H1 (cell line): Measurements from ENCODE around the gene ACVRL1. TPM values are rescaled to one million over a fixed set of nuclear protein-coding genes. Genes with fewer than 3 reads are reported as not detected.

Experiments used
- CTCF ChIA-PET: fragments of 300-600 bp; sonication (Branson Sonifier 250); formaldehyde crosslinking; loops from one replicate; lab custom pipeline; 2021; ENCODE audit not compliant: partially characterized antibody; lab: Charles Lee
- POLR2A ChIA-PET: fragments of 300-600 bp; sonication (Branson Sonifier 250); formaldehyde crosslinking; loops from one replicate; lab custom pipeline; 2021; ENCODE audit warnings: inconsistent platforms; ENCODE audit not compliant: partially characterized antibody; lab: Charles Lee
- DNase-seq, 2 experiments: peaks; one replicate each; pipeline versions ENCODE4 v3.0.0 to v3.0.0-alpha.2; 2010 to 2022; ENCODE audit warnings: low spot score in 2 of 2, low read depth in 1 of 2, mixed read lengths in 1 of 2
- FAIRE-seq: peaks from 2 replicates; lab custom pipeline; 2011; peaks lifted over from hg19 to GRCh38; lab: Jason Lieb, UNC
- H2AFZ ChIP-seq: 2 replicates; pipeline ENCODE4 v1.8.1; 2012; ENCODE audit warnings: low read length, inconsistent platforms
- H2AK5ac ChIP-seq: 2 replicates; pipeline ENCODE4 v1.6.1; 2013; ENCODE audit warnings: low read depth, low read length
- H2BK120ac ChIP-seq: replicated peaks from 2 replicates; pipeline ENCODE3; 2013; ENCODE audit warnings: low read depth, low read length, inconsistent platforms
- H2BK12ac ChIP-seq: 2 replicates; pipeline ENCODE4 v1.6.1; 2013; ENCODE audit warnings: low read depth, low read length
- H2BK15ac ChIP-seq: 2 replicates; pipeline ENCODE4 v1.6.1; 2013; ENCODE audit warnings: low read length
- H2BK20ac ChIP-seq: 2 replicates; pipeline ENCODE4 v1.6.1; 2013; ENCODE audit warnings: low read length
- H2BK5ac ChIP-seq: 2 replicates; pipeline ENCODE4 v1.6.1; 2013; ENCODE audit warnings: low read depth, low read length
- H3K14ac ChIP-seq: 2 replicates; pipeline ENCODE4 v1.6.1; 2013; ENCODE audit warnings: inconsistent platforms; ENCODE audit not compliant: insufficient read length
- H3K18ac ChIP-seq: 2 replicates; pipeline ENCODE4 v1.6.1; 2013; ENCODE audit warnings: low read length; ENCODE audit errors: extremely low read depth
- H3K23ac ChIP-seq: 2 replicates; pipeline ENCODE4 v1.6.1; 2013; ENCODE audit warnings: inconsistent platforms; ENCODE audit not compliant: insufficient read length
- H3K23me2 ChIP-seq: 2 replicates; pipeline ENCODE4 v1.6.1; 2013; ENCODE audit warnings: low read depth, low read length
- H3K27ac ChIP-seq: 2 replicates; pipeline ENCODE4 v1.6.1; 2011; ENCODE audit warnings: low read depth, low read length, inconsistent platforms
- H3K27me3 ChIP-seq, 4 experiments: replicated peaks in 1 of 4; 1 replicate in 1 of 4; 2 replicates in 3 of 4; pipeline versions ENCODE4 v1.6.1 to v1.8.1; 2011 to 2013; ENCODE audit warnings: low read length in 3 of 4, mild to moderate bottlenecking in 3 of 4, inconsistent platforms in 2 of 4, mixed read lengths in 2 of 4, moderate library complexity in 1 of 4; ENCODE audit not compliant: control insufficient read depth in 3 of 4, insufficient read depth in 3 of 4; ENCODE audit errors: extremely low read depth in 1 of 4
- H3K36me3 ChIP-seq, 4 experiments: 2 replicates each; pipeline versions ENCODE4 v1.6.1 to v1.8.1; 2011 to 2013; ENCODE audit warnings: mild to moderate bottlenecking in 4 of 4, low read length in 3 of 4, moderate library complexity in 2 of 4, control low read depth in 1 of 4, inconsistent platforms in 1 of 4; ENCODE audit not compliant: insufficient read depth in 4 of 4, control insufficient read depth in 2 of 4
- H3K4ac ChIP-seq: replicated peaks from 2 replicates; pipeline ENCODE3; 2013; ENCODE audit warnings: low read length, low read depth, mixed read lengths, inconsistent platforms; ENCODE audit not compliant: insufficient read length
- H3K4me1 ChIP-seq, 4 experiments: replicated peaks in 1 of 4; 1 replicate in 1 of 4; 2 replicates in 3 of 4; pipeline versions ENCODE4 v1.6.1 to v1.8.1; 2011 to 2013; ENCODE audit warnings: low read length in 3 of 4, inconsistent platforms in 2 of 4, mixed read lengths in 1 of 4; ENCODE audit not compliant: insufficient read depth in 4 of 4, control insufficient read depth in 3 of 4
- H3K4me2 ChIP-seq, 2 experiments: 2 replicates each; pipeline versions ENCODE4 v1.6.1 to v1.8.1; 2011 to 2013; ENCODE audit warnings: low read depth in 2 of 2, low read length in 2 of 2, control low read depth in 1 of 2, inconsistent platforms in 1 of 2, mild to moderate bottlenecking in 1 of 2; ENCODE audit not compliant: insufficient read depth in 1 of 2
- H3K4me3 ChIP-seq, 4 experiments: fragments of 200-600, 300-600 bp in 1 of 4; sonication (generic), shearing (Covaris generic), sonication (Bioruptor Twin) in 1 of 4; 2 replicates each; pipeline versions ENCODE4 v1.5.1 to v1.8.1; 2011 to 2016; ENCODE audit warnings: low read length in 4 of 4, low read depth in 3 of 4, control low read depth in 2 of 4, inconsistent platforms in 2 of 4, mild to moderate bottlenecking in 2 of 4, mixed read lengths in 1 of 4, moderate library complexity in 1 of 4; ENCODE audit not compliant: insufficient read depth in 2 of 4; ENCODE audit errors: extremely low read depth in 1 of 4
- H3K56ac ChIP-seq: replicated peaks from 2 replicates; pipeline ENCODE3; 2013; ENCODE audit warnings: low read depth, mild to moderate bottlenecking, mixed read lengths, low read length, inconsistent platforms; ENCODE audit not compliant: insufficient read length
- H3K79me1 ChIP-seq: 2 replicates; pipeline ENCODE4 v1.6.1; 2013; ENCODE audit warnings: low read depth, low read length, control low read depth
- H3K79me2 ChIP-seq, 2 experiments: 2 replicates each; pipeline versions ENCODE4 v1.6.1 to v1.8.1; 2012 to 2013; ENCODE audit warnings: low read length in 2 of 2, mild to moderate bottlenecking in 2 of 2, inconsistent platforms in 1 of 2; ENCODE audit not compliant: insufficient read depth in 2 of 2, control insufficient read depth in 1 of 2
- H3K9ac ChIP-seq, 4 experiments: replicated peaks in 1 of 4; 1 replicate in 1 of 4; 2 replicates in 3 of 4; pipeline versions ENCODE4 v1.6.1 to v1.8.1; 2011 to 2013; ENCODE audit warnings: low read depth in 3 of 4, low read length in 3 of 4, control low read depth in 2 of 4, mild to moderate bottlenecking in 2 of 4, moderate library complexity in 2 of 4, inconsistent platforms in 1 of 4; ENCODE audit errors: extremely low read depth in 1 of 4
- H3K9me3 ChIP-seq, 2 experiments: 2 replicates each; pipeline versions ENCODE4 v1.6.1 to v1.8.1; 2012 to 2013; ENCODE audit warnings: mild to moderate bottlenecking in 2 of 2, moderate library complexity in 2 of 2, control low read depth in 1 of 2, inconsistent platforms in 1 of 2, low read depth in 1 of 2, low read length in 1 of 2, mixed read lengths in 1 of 2; ENCODE audit not compliant: insufficient read depth in 2 of 2
- H4K20me1 ChIP-seq, 2 experiments: replicated peaks in 1 of 2; 2 replicates each; pipeline versions ENCODE3 to v1.8.1; 2011 to 2013; ENCODE audit warnings: inconsistent platforms in 2 of 2, low read length in 2 of 2, mild to moderate bottlenecking in 1 of 2; ENCODE audit not compliant: insufficient read depth in 2 of 2, control insufficient read depth in 1 of 2
- H4K5ac ChIP-seq: 2 replicates; pipeline ENCODE4 v1.6.1; 2013; ENCODE audit warnings: low read length, low read depth, mixed read lengths, inconsistent platforms; ENCODE audit not compliant: insufficient read length
- H4K8ac ChIP-seq: 2 replicates; pipeline ENCODE4 v1.8.0; 2013; ENCODE audit warnings: mild to moderate bottlenecking, moderate library complexity, low read length, inconsistent platforms; ENCODE audit not compliant: insufficient read depth; ENCODE audit errors: extremely low read depth
- H4K91ac ChIP-seq: replicated peaks from 2 replicates; pipeline ENCODE3; 2013; ENCODE audit warnings: low read length, mixed read lengths, inconsistent platforms; ENCODE audit not compliant: insufficient read length
- ATF2 ChIP-seq: IDR thresholded peaks from 2 replicates; pipeline ENCODE4 v1.6.1; 2012; ENCODE audit warnings: low read length, inconsistent platforms
- BACH1 ChIP-seq: IDR thresholded peaks from 2 replicates; pipeline ENCODE4 v1.6.1; 2012; ENCODE audit warnings: low read length, improper control_type of control experiment
- CREB1 ChIP-seq: IDR thresholded peaks from 2 replicates; pipeline ENCODE4 v1.6.1; 2012; ENCODE audit warnings: inconsistent platforms
- KDM5A ChIP-seq: fragments of 200-600 bp; IDR thresholded peaks from 2 replicates; pipeline ENCODE4 v1.7.1; 2012; ENCODE audit warnings: mild to moderate bottlenecking, low read length, inconsistent platforms, mixed read lengths
- MAX ChIP-seq: IDR thresholded peaks from 2 replicates; pipeline ENCODE4 v1.6.1; 2012; ENCODE audit warnings: inconsistent platforms
- SIRT6 ChIP-seq: IDR thresholded peaks from one replicate; pipeline ENCODE4 v1.7.1; 2012; ENCODE audit warnings: low read length, inconsistent platforms
- SRF ChIP-seq: IDR thresholded peaks from 2 replicates; pipeline ENCODE4 v1.6.1; 2011; ENCODE audit warnings: mild to moderate bottlenecking, low read depth, low read length, moderate library complexity
- SUZ12 ChIP-seq: fragments of 200-600 bp; sonication (generic); IDR thresholded peaks from 2 replicates; pipeline ENCODE4 v1.6.1; 2012; ENCODE audit warnings: mild to moderate bottlenecking, inconsistent platforms, low read length, moderate library complexity, mixed read lengths
- TBP ChIP-seq: IDR thresholded peaks from 2 replicates; pipeline ENCODE4 v1.6.1; 2011; ENCODE audit warnings: low read depth, low read length, improper control_type of control experiment
- TCF12 ChIP-seq: IDR thresholded peaks from 2 replicates; pipeline ENCODE4 v1.6.1; 2011; ENCODE audit warnings: low read depth, mild to moderate bottlenecking, low read length
- WGBS, 2 experiments: shearing (Covaris generic) in 1 of 2; methylation state at CpG; one replicate each; pipeline versions ENCODE4 v1.1.6 to v1.1.7; 2013 to 2015; ENCODE audit warnings: low lambda C conversion rate in 2 of 2, mixed read lengths in 2 of 2, inconsistent platforms in 1 of 2, low coverage in 1 of 2, missing lambda C conversion rate in 1 of 2; ENCODE audit not compliant: insufficient replicate concordance in 2 of 2, insufficient coverage in 1 of 2, insufficient read length in 1 of 2; ENCODE audit errors: extremely low coverage in 1 of 2, missing lambda C conversion rate in 1 of 2; 5-methylcytosine and 5-hydroxymethylcytosine counted together
- polyA plus RNA-seq, 7 experiments: library from polyadenylated mRNA; depleted of rRNA in 3 of 7; stranded (reverse) in 5 of 7; unstranded in 2 of 7; fragments of >200 nt in 5 of 7; fragments of 200-250 nt in 2 of 7; gene quantifications; 1 replicate in 5 of 7; 2 replicates in 1 of 7; 4 replicates in 1 of 7; pipeline versions ENCODE4 v1.2.1 to v1.2.3, GENCODE V29; 2011 to 2013; ENCODE audit warnings: missing spikeins in 2 of 7, mixed read lengths in 2 of 7
- total RNA-seq: library from RNA; stranded (reverse); fragmentation: NEBNext Ultra II Directional; extraction: Animal tissue kit (Norgen Biotek cat#: 25700); gene quantifications from 2 replicates; pipeline ENCODE4 v1.2.1, GENCODE V29; 2021

The ACVRL1 gene
- total and polyA plus RNA-seq, 2 of the 8 experiments (the other 6 are each of a cell fraction or from before 2014, with no cell fraction given) = 0.09 to 0.35 TPM

GRCh38 chr12:51934080-51934479, 26.8 kb downstream of the ACVRL1 start:
- Histone ChIP-seq H2AFZ (no peak overlapping the region), H4K20me1 (no peaks in the 10 kb centered on the region), H3K56ac (no peak overlapping the region)
- TF ChIP-seq CREB1 (no peak), MAX (no peak), ATF2 (no peak), SRF (no peak), KDM5A (no peak), TCF12 (no peak), BACH1 (no peak), SUZ12 (no peak), TBP (no peak), SIRT6 (no peak)
- TF ChIP-seq, all 59 proteins: peak for 0
- Histone ChIP-seq H3K79me2 (no peaks in the 10 kb centered on the region), H3K4me1 (no peaks in the 10 kb centered on the region; a peak in 1 of 7 replicates), H3K4me3 (no peak overlapping the region), H3K27me3 (no peaks in the 10 kb centered on the region), H3K14ac (no peak overlapping the region), H3K4ac (no peak overlapping the region), H4K91ac (no peak overlapping the region), H3K36me3 (no peaks in the 10 kb centered on the region), H3K23ac (no peak overlapping the region), H3K4me2 (no peak overlapping the region), H2AK5ac (no peak overlapping the region), H3K27ac (no peak overlapping the region), H3K18ac (no peak overlapping the region), H2BK12ac (no peak overlapping the region), H3K9ac (no peak overlapping the region), H4K5ac (no peak overlapping the region), H2BK120ac (no peak overlapping the region), H3K9me3 (no peaks in the 10 kb centered on the region), H2BK5ac (no peak overlapping the region), H4K8ac (no peak overlapping the region), H2BK20ac (no peak overlapping the region), H3K23me2 (0 out of 2 replicates have a peak, but pooled peaks cover 2% of the 10 kb centered on the region), H3K79me1 (no peaks in the 10 kb centered on the region), H2BK15ac (no peak overlapping the region)
- ChIA-PET CTCF (interaction anchor here (1.0 to 10.1 kb wide), 7 partner anchors 10 to 47 kb away, joined by 3 to 106 read pairs (median 4); no protein-coding TSS in a partner anchor), POLR2A (no interaction called here)
- 90% methylated on average over 4 of the region's 4 CpGs; no CpG with 5 or more reads in 1 of the 2 experiments for WGBS, 2 experiments
- FAIRE-seq = no peak
- no peak for DNase-seq
